GM12878 (cell line): ENCODE measurements around the gene TCP11L2. TPM values are rescaled to one million over a fixed set of nuclear protein-coding genes. Genes with fewer than 3 reads are reported as not detected.

ENCODE experiments used
- ATAC-seq: fragments of 200-7000 bp; cut with Tn5 transposase; 3 replicates; pipeline ENCODE4 v1.9.1; 2020; ENCODE audit warnings: mild to moderate bottlenecking, moderate library complexity
- BruUV-seq: library from RNA; stranded (reverse); fragments of 400-500 nt; replicated peaks from 2 replicates; lab custom pipeline; 2021; lab: Mats Ljungman, UMichigan
- CTCF ChIA-PET: fragments of 300-600 bp; sonication (Branson Sonifier 250); formaldehyde crosslinking; extraction: SDS; loops from one replicate; lab custom pipeline; 2021; ENCODE audit warnings: inconsistent platforms; lab: Yijun Ruan, JAX
- POLR2A ChIA-PET: fragments of 350-600 bp; formaldehyde crosslinking; extraction: SDS; loops from one replicate; lab custom pipeline; 2021; ENCODE audit warnings: inconsistent platforms; lab: Charles Lee
- RAD21 ChIA-PET: fragments of 300-600 bp; sonication (Branson Sonifier 250); formaldehyde crosslinking; loops from one replicate; lab custom pipeline; 2023; ENCODE audit warnings: antibody characterized with exemption; ENCODE audit not compliant: unreplicated experiment; lab: Charles Lee
- SMC1A ChIA-PET: fragments of 300-600 bp; sonication (Branson Sonifier 250); formaldehyde crosslinking; loops from one replicate; lab custom pipeline; 2023; ENCODE audit not compliant: unreplicated experiment, uncharacterized antibody; lab: Charles Lee
- DNase-seq: peaks from one replicate; pipeline ENCODE4 v3.0.0-alpha.2; 2011; ENCODE audit warnings: low read depth, low spot score
- FAIRE-seq: peaks from 3 replicates; lab custom pipeline; 2011; peaks lifted over from hg19 to GRCh38; lab: Jason Lieb, UNC
- H2AFZ ChIP-seq: 2 replicates; pipeline ENCODE4 v1.6.0; 2011; ENCODE audit warnings: low read depth, low read length, control low read depth; ENCODE audit not compliant: control insufficient read depth
- H3K27ac ChIP-seq: 2 replicates; pipeline ENCODE4 v1.5.1; 2011; ENCODE audit warnings: control low read depth; ENCODE audit not compliant: control insufficient read depth, insufficient read depth
- H3K27me3 ChIP-seq, 2 experiments: replicated peaks in 1 of 2; 2 replicates each; pipeline versions ENCODE4 v1.6.0 to v1.6.1; 2011; ENCODE audit warnings: low read length in 1 of 2; ENCODE audit not compliant: control insufficient read depth in 2 of 2, insufficient read depth in 2 of 2
- H3K36me3 ChIP-seq, 2 experiments: 2 replicates each; pipeline ENCODE4 v1.5.1; 2011; ENCODE audit warnings: low read length in 1 of 2; ENCODE audit not compliant: control insufficient read depth in 2 of 2, insufficient read depth in 2 of 2
- H3K4me1 ChIP-seq: 2 replicates; pipeline ENCODE4 v1.6.1; 2011; ENCODE audit warnings: mild to moderate bottlenecking, low read length, moderate library complexity, mixed read lengths; ENCODE audit not compliant: control insufficient read depth, insufficient read depth
- H3K4me2 ChIP-seq: 2 replicates; pipeline ENCODE4 v1.6.0; 2011; ENCODE audit warnings: control low read depth; ENCODE audit not compliant: control insufficient read depth, insufficient read depth
- H3K4me3 ChIP-seq: fragments of 200-600 bp; sonication (generic); 2 replicates; pipeline ENCODE4 v1.5.1; 2016
- H3K79me2 ChIP-seq: 2 replicates; pipeline ENCODE4 v1.6.0; 2011; ENCODE audit warnings: low read length; ENCODE audit not compliant: control insufficient read depth, insufficient read depth
- H3K9ac ChIP-seq: 2 replicates; pipeline ENCODE4 v1.8.0; 2011; ENCODE audit warnings: low read length, control low read depth, mixed read lengths; ENCODE audit not compliant: control insufficient read depth, insufficient read depth
- H3K9me3 ChIP-seq: replicated peaks from 3 replicates; pipeline ENCODE4 v1.5.1; 2011; ENCODE audit warnings: mild to moderate bottlenecking, low read length; ENCODE audit not compliant: control insufficient read depth, insufficient read depth
- H4K20me1 ChIP-seq: 2 replicates; pipeline ENCODE4 v1.6.0; 2011; ENCODE audit not compliant: control insufficient read depth, insufficient read depth
- CREM ChIP-seq: IDR thresholded peaks from 2 replicates; pipeline ENCODE4 v1.6.1; 2014; ENCODE audit warnings: antibody characterized with exemption, low read depth
- CUX1 ChIP-seq: IDR thresholded peaks from 2 replicates; pipeline ENCODE4 v1.6.1; 2012; ENCODE audit warnings: improper control_type of control experiment, low read depth, low read length; ENCODE audit not compliant: insufficient replicate concordance
- IRF4 ChIP-seq: IDR thresholded peaks from 2 replicates; pipeline ENCODE4 v1.6.1; 2011; ENCODE audit warnings: low read depth, low read length
- MAX ChIP-seq: IDR thresholded peaks from 2 replicates; pipeline ENCODE4 v1.6.1; 2012; ENCODE audit warnings: low read depth, low read length, improper control_type of control experiment
- PKNOX1 ChIP-seq: fragments of 450-650 bp; IDR thresholded peaks from 2 replicates; pipeline ENCODE4 v1.6.1; 2016; ENCODE audit warnings: mild to moderate bottlenecking
- POU2F2 ChIP-seq: IDR thresholded peaks from 3 replicates; pipeline ENCODE4 v1.6.1; 2011; ENCODE audit warnings: low read depth, mild to moderate bottlenecking, low read length, borderline replicate concordance
- RAD21 ChIP-seq: IDR thresholded peaks from 2 replicates; pipeline ENCODE4 v1.6.1; 2011; ENCODE audit warnings: mild to moderate bottlenecking, low read depth, low read length, moderate library complexity; ENCODE audit not compliant: insufficient read depth
- SIN3A ChIP-seq: IDR thresholded peaks from 2 replicates; pipeline ENCODE4 v1.6.1; 2012; ENCODE audit warnings: low read depth, low read length, improper control_type of control experiment
- USF1 ChIP-seq: IDR thresholded peaks from 2 replicates; pipeline ENCODE4 v1.6.1; 2011; ENCODE audit warnings: borderline replicate concordance, low read depth, mild to moderate bottlenecking, moderate library complexity, mixed read lengths, low read length; ENCODE audit not compliant: insufficient read depth; ENCODE audit errors: extremely low read length
- ZBTB40 ChIP-seq: fragments of 450-650 bp; IDR thresholded peaks from 2 replicates; pipeline ENCODE4 v1.6.1; 2016; ENCODE audit warnings: mild to moderate bottlenecking, moderate library complexity, borderline replicate concordance
- ZSCAN29 ChIP-seq: fragments of 450-650 bp; IDR thresholded peaks from 2 replicates; pipeline ENCODE4 v1.6.1; 2017; ENCODE audit warnings: mild to moderate bottlenecking, moderate library complexity
- WGBS: methylation state at CpG from one replicate; pipeline ENCODE4 v1.1.6; 2016; ENCODE audit warnings: low lambda C conversion rate; ENCODE audit not compliant: insufficient replicate concordance, insufficient coverage; ENCODE audit errors: missing lambda C conversion rate; 5-methylcytosine and 5-hydroxymethylcytosine counted together
- in situ Hi-C: fragments of 300-500 bp; cut with MboI; formaldehyde crosslinking; loops from 9 replicates; pipeline ENCODE4 v1.14.3; 2018; ENCODE audit warnings: mixed read lengths
- intact Hi-C: fragments of 100-400 bp; cut with micrococcal nuclease; formaldehyde crosslinking; loops from one replicate; pipeline ENCODE4 v1.14.2; 2022; ENCODE audit not compliant: unreplicated experiment
- polyA plus RNA-seq, 11 experiments: library from polyadenylated mRNA; depleted of rRNA in 4 of 11; unstranded in 6 of 11; stranded (reverse) in 5 of 11; fragments of >200 nt; fragmentation: Nextera tagmentation in 4 of 11; fragmentation: Illumina TruSeq in 1 of 11; extraction: Ambion mirVana in 4 of 11; extraction: Trizol in 1 of 11; gene quantifications; 1 replicate in 1 of 11; 2 replicates in 10 of 11; pipeline versions ENCODE4 v1.2.1 to v1.2.3, GENCODE V29; 2011 to 2016; ENCODE audit warnings: inconsistent platforms in 2 of 11, missing spikeins in 2 of 11, low read depth in 1 of 11
- total RNA-seq, 4 experiments: library from RNA; depleted of rRNA in 3 of 4; stranded (reverse); fragments of >200 nt in 3 of 4; fragmentation: Illumina TruSeq in 1 of 4; extraction: Trizol in 1 of 4; gene quantifications; 2 replicates each; pipeline versions ENCODE4 v1.2.1 to v1.2.3, GENCODE V29; 2013 to 2021

TCP11L2 gene
- total and polyA plus RNA-seq, 10 of the 15 experiments (the other 5 are each of a cell fraction or from before 2014, with no cell fraction given), result 0.18 to 5.0 (median 0.90) TPM

GRCh38 chr12:106344131-106344530 lies 41.6 kb downstream of the TCP11L2 start:
- H3K79me2 ChIP-seq, result no peaks in the 10 kb centered on the region
- POLR2A ChIA-PET, result no interaction called here
- WGBS, result 85% methylated on average over 5 of the region's 5 CpGs
- DNase-seq, result no peak
- H3K4me2 ChIP-seq, result no peak overlapping the region
- H2AFZ ChIP-seq, result no peak overlapping the region
- H3K36me3 ChIP-seq, result no peaks in the 10 kb centered on the region
- BruUV-seq, result no TSS peak
- ATAC-seq, result no peak
- SMC1A ChIA-PET, result interaction anchor here (1.3 kb wide), 1 partner anchor 116 kb away, joined by 4 read pairs; no protein-coding TSS in a partner anchor
- H3K27ac ChIP-seq, result no peak overlapping the region
- H3K4me3 ChIP-seq, result no peak overlapping the region
- FAIRE-seq, result no peak
- H3K4me1 ChIP-seq, result no peaks in the 10 kb centered on the region
- CTCF ChIA-PET, result interaction anchor here (2.2 kb wide), 1 partner anchor 117 kb away, joined by 8 read pairs; no protein-coding TSS in a partner anchor
- intact Hi-C loops, result no loop called here
- RAD21 ChIA-PET, result no interaction called here
- H3K27me3 ChIP-seq, result no peaks in the 10 kb centered on the region
- H4K20me1 ChIP-seq, result no peaks in the 10 kb centered on the region
- in situ Hi-C loops, result no loop called here
- H3K9ac ChIP-seq, result no peak overlapping the region
- no peaks in the 10 kb centered on the region for H3K9me3 ChIP-seq
- TF ChIP-seq ZBTB40 (no peak), RAD21 (no peak), IRF4 (no peak), MAX (no peak), CUX1 (no peak), CREM (no peak), SIN3A (no peak), POU2F2 (no peak), ZSCAN29 (no peak), PKNOX1 (no peak), USF1 (no peak)
